GM12878 (cell line): Measurements from ENCODE around the gene HSPE1.

Experiments used
- BCL11A ChIP-seq: IDR thresholded peaks from 2 replicates; pipeline ENCODE4 v1.6.1; 2011; ENCODE audit warnings: low read depth, low read length
- CEBPB ChIP-seq, 2 experiments: fragments of 150-350 bp in 1 of 2; IDR thresholded peaks; 2 replicates each; pipeline ENCODE4 v1.6.1; 2012 to 2014; ENCODE audit warnings: low read depth in 2 of 2, low read length in 2 of 2, borderline replicate concordance in 1 of 2, inconsistent platforms in 1 of 2
- CHD2 ChIP-seq: IDR thresholded peaks from 2 replicates; pipeline ENCODE4 v1.6.1; 2011; ENCODE audit warnings: low read depth, low read length, improper control_type of control experiment, borderline replicate concordance
- EP300 ChIP-seq, 2 experiments: fragments of 150-350 bp in 1 of 2; IDR thresholded peaks; 2 replicates each; pipeline ENCODE4 v1.6.1; 2011 to 2012; ENCODE audit warnings: low read depth in 2 of 2, low read length in 2 of 2, borderline replicate concordance in 1 of 2, improper control_type of control experiment in 1 of 2, inconsistent platforms in 1 of 2; ENCODE audit not compliant: control insufficient read depth in 1 of 2
- EZH2 ChIP-seq: IDR thresholded peaks from 2 replicates; pipeline ENCODE4 v1.6.1; 2012; ENCODE audit warnings: low read depth, mild to moderate bottlenecking, control low read depth, inconsistent platforms, low read length, borderline replicate concordance; ENCODE audit not compliant: control insufficient read depth
- JUND ChIP-seq: IDR thresholded peaks from 2 replicates; pipeline ENCODE4 v1.6.1; 2012; ENCODE audit warnings: low read depth, mild to moderate bottlenecking, low read length, improper control_type of control experiment, moderate library complexity
- PAX8 ChIP-seq: fragments of 450-650 bp; IDR thresholded peaks from 2 replicates; pipeline ENCODE4 v1.6.1; 2017; ENCODE audit warnings: mild to moderate bottlenecking, moderate library complexity
- SP1 ChIP-seq: IDR thresholded peaks from one replicate; pipeline ENCODE4 v1.6.1; 2011; ENCODE audit warnings: low read depth, low read length
- SREBF1 ChIP-seq: IDR thresholded peaks from 2 replicates; pipeline ENCODE4 v1.6.1; 2012; ENCODE audit warnings: mild to moderate bottlenecking, low read length
- ZNF24 ChIP-seq: fragments of 450-650 bp; IDR thresholded peaks from 2 replicates; pipeline ENCODE4 v1.6.1; 2017; ENCODE audit warnings: antibody characterized with exemption, mild to moderate bottlenecking
- TF ChIP-seq, protein P1 (sequence below), 3 experiments: IDR thresholded peaks in 2 of 3; conservative IDR thresholded peaks in 1 of 3; 2 replicates each; pipeline ENCODE4 v1.5.1; 2011; ENCODE audit warnings: low read depth in 3 of 3, low read length in 3 of 3, mild to moderate bottlenecking in 3 of 3, control low read depth in 2 of 3, moderate library complexity in 2 of 3, inconsistent platforms in 1 of 3, mixed read lengths in 1 of 3; ENCODE audit not compliant: control insufficient read depth in 2 of 3, insufficient read depth in 1 of 3; ENCODE audit errors: extremely low read depth in 1 of 3
- TF ChIP-seq, protein P2 (sequence below): IDR thresholded peaks from 2 replicates; pipeline ENCODE4 v1.6.1; 2012; ENCODE audit warnings: low read depth, low read length, improper control_type of control experiment
- TF ChIP-seq, protein P3 (sequence below): fragments of 450-650 bp; IDR thresholded peaks from 2 replicates; pipeline ENCODE4 v1.6.1; 2014; ENCODE audit warnings: mild to moderate bottlenecking
- TF ChIP-seq, protein P4 (sequence below): IDR thresholded peaks from 2 replicates; pipeline ENCODE4 v1.6.1; 2011; ENCODE audit warnings: low read depth, mild to moderate bottlenecking, low read length, moderate library complexity, borderline replicate concordance; ENCODE audit errors: extremely low read depth

DNA sequence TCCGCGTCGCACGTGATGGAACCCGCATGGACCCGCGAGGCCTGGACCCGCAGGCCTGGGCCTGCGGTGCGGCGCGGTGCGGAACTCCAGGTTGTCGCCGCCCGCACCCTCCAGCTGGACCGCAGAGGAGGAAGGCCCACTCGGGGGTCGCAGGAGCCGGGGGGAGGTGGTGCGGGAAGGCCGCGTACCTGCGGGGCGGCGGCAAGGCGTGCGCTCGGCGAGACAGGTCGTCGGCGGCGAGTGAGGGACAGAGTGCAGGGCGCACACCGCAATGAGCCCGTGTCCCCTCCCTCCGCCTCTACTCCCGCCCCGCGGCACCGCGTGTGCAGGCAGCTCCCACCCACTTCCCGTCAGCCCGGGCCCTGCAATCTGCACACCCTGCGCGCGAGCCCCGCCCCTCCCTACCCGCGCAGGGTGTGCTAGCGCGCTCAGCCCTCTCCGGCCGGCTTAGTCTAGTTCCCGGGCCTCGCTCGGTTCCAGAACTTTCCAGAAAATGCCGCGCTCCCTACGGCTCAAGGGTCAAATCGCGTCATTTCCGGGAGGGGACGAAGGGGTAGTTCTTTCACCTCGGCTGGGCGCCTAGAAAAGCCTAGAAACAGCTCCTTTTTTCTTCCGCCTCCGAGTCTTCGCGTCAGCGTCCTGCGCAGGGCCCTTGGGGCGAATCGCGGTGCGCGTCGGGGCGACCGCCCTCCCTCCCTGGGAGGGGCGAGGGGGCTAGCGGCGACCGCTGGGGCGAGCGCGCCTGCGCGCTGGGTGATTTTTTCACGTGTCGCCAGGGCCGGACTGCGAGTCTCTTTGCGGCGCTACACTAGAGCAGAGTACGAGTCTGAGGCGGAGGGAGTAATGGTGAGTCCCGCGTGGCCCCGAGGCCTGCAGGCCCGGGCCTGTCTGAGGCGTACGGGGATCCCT is at the start of gene HSPE1, which contains the start of gene HSPD1:
- TF ChIP-seq JUND (peak; percentile 7; the same call in 1 of the 2 replicates), BCL11A (no peak; the same call in 1 of the 2 replicates), CEBPB (IDR thresholded peaks at IDR 0.05; ENCODE audit: borderline replicate concordance in 1 of 2, low read depth in 2 of 2, low read length in 2 of 2) (no peak), EP300 (IDR thresholded peaks at IDR 0.05; ENCODE audit: borderline replicate concordance in 1 of 2, control insufficient read depth in 1 of 2, low read depth in 2 of 2, low read length in 2 of 2) (peak in 1 of 2 experiments; percentile 98; a peak in 2 of 4 replicates), EZH2 (no peak), SREBF1 (peak; percentile 19; the same call in 1 of the 2 replicates), SP1 (peak; percentile 91), ZNF24 (peak; percentile 54; the same call in 1 of the 2 replicates), CHD2 (peak; percentile 85), PAX8 (no peak)
- TF ChIP-seq, protein P1, sequence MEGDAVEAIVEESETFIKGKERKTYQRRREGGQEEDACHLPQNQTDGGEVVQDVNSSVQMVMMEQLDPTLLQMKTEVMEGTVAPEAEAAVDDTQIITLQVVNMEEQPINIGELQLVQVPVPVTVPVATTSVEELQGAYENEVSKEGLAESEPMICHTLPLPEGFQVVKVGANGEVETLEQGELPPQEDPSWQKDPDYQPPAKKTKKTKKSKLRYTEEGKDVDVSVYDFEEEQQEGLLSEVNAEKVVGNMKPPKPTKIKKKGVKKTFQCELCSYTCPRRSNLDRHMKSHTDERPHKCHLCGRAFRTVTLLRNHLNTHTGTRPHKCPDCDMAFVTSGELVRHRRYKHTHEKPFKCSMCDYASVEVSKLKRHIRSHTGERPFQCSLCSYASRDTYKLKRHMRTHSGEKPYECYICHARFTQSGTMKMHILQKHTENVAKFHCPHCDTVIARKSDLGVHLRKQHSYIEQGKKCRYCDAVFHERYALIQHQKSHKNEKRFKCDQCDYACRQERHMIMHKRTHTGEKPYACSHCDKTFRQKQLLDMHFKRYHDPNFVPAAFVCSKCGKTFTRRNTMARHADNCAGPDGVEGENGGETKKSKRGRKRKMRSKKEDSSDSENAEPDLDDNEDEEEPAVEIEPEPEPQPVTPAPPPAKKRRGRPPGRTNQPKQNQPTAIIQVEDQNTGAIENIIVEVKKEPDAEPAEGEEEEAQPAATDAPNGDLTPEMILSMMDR (IDR thresholded peaks at IDR 0.05 in 2 of 3, conservative IDR thresholded peaks at IDR 0.05 in 1 of 3; ENCODE audit: control insufficient read depth in 2 of 3, extremely low read depth in 1 of 3, insufficient read depth in 1 of 3, low read depth in 3 of 3, low read length in 3 of 3): no peak
- TF ChIP-seq, protein P2, sequence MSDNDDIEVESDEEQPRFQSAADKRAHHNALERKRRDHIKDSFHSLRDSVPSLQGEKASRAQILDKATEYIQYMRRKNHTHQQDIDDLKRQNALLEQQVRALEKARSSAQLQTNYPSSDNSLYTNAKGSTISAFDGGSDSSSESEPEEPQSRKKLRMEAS: peak; percentile 62
- TF ChIP-seq, protein P3, sequence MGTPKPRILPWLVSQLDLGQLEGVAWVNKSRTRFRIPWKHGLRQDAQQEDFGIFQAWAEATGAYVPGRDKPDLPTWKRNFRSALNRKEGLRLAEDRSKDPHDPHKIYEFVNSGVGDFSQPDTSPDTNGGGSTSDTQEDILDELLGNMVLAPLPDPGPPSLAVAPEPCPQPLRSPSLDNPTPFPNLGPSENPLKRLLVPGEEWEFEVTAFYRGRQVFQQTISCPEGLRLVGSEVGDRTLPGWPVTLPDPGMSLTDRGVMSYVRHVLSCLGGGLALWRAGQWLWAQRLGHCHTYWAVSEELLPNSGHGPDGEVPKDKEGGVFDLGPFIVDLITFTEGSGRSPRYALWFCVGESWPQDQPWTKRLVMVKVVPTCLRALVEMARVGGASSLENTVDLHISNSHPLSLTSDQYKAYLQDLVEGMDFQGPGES: 0 out of 2 replicates have a peak, but pooled peaks have one; percentile 15
- TF ChIP-seq, protein P4, sequence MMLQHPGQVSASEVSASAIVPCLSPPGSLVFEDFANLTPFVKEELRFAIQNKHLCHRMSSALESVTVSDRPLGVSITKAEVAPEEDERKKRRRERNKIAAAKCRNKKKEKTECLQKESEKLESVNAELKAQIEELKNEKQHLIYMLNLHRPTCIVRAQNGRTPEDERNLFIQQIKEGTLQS: peak; percentile 97
